GM12875 (cell line): ENCODE measurements around the gene SH2D5.

Source experiments
- H3K4me3 ChIP-seq: one replicate; pipeline ENCODE4 v1.5.1; 2011; ENCODE audit warnings: low read depth, low read length, control low read depth
- CTCF ChIP-seq: IDR thresholded peaks from 2 replicates; pipeline ENCODE4 v1.5.1; 2011; ENCODE audit warnings: low read depth, mild to moderate bottlenecking, control low read depth, inconsistent platforms, low read length, moderate library complexity, borderline replicate concordance; ENCODE audit not compliant: insufficient read depth

Gene SH2D5

GRCh38 chr1:20728371-20729154, 3.9 kb downstream of the SH2D5 start:
- H3K4me3 ChIP-seq = no peak overlapping the region
- no peak for TF ChIP-seq CTCF

- TF ChIP-seq CTCF = peak; percentile 20; the same call in 1 of the 2 replicates
- H3K4me3 ChIP-seq = no peak overlapping the region
These were observed 4.7 kb downstream of the SH2D5 start for GRCh38 chr1:20727746-20728316.

- no peak overlapping the region for H3K4me3 ChIP-seq
- no peak for TF ChIP-seq CTCF
These were observed 5.4 kb downstream of the SH2D5 start for GRCh38 chr1:20726932-20727745.

- no peak overlapping the region for H3K4me3 ChIP-seq
- no peak for TF ChIP-seq CTCF
These were observed 6.2 kb downstream of the SH2D5 start for GRCh38 chr1:20726118-20726911.

GRCh38 chr1:20725189-20726117, 7.0 kb downstream of the SH2D5 start:
- H3K4me3 ChIP-seq = no peak overlapping the region
- no peak for TF ChIP-seq CTCF
